Endothelial cell of umbilical vein (primary cell): ENCODE data around the gene CERK. TPM values are rescaled to one million over a fixed set of nuclear protein-coding genes. Genes with fewer than 3 reads are reported as not detected.

Source experiments
- BruUV-seq: library from RNA; stranded (reverse); fragments of 400-500 nt; replicated peaks from 2 replicates; lab custom pipeline; 2021; lab: Mats Ljungman, UMichigan
- CTCF ChIA-PET: fragments of 300-600, 350-600 bp; sonication (Branson Sonifier 250); formaldehyde crosslinking; loops from one replicate; lab custom pipeline; 2021; ENCODE audit warnings: antibody characterized with exemption, inconsistent platforms; lab: Charles Lee
- POLR2A ChIA-PET: fragments of 300-600, 350-600 bp; sonication (Branson Sonifier 250); formaldehyde crosslinking; loops from one replicate; lab custom pipeline; 2021; ENCODE audit warnings: antibody characterized with exemption, inconsistent platforms; lab: Charles Lee
- DNase-seq: peaks from one replicate; pipeline ENCODE4 v3.0.0-alpha.2; 2011; ENCODE audit warnings: low read depth, low spot score
- FAIRE-seq: peaks from 2 replicates; lab custom pipeline; 2011; peaks lifted over from hg19 to GRCh38; lab: Jason Lieb, UNC
- H2AFZ ChIP-seq: 2 replicates; pipeline ENCODE4 v1.6.0; 2012; ENCODE audit warnings: low read depth, low read length, control low read depth, inconsistent platforms
- H3K27ac ChIP-seq: 2 replicates; pipeline ENCODE4 v1.5.1; 2011; ENCODE audit warnings: low read depth, mild to moderate bottlenecking, control low read depth, low read length, moderate library complexity; ENCODE audit not compliant: insufficient read depth
- H3K27me3 ChIP-seq, 2 experiments: 2 replicates each; pipeline versions ENCODE4 v1.6.0 to v1.6.1; 2011; ENCODE audit warnings: low read length in 2 of 2, mixed read lengths in 1 of 2; ENCODE audit not compliant: control insufficient read depth in 2 of 2, insufficient read depth in 2 of 2
- H3K36me3 ChIP-seq, 2 experiments: 2 replicates in 1 of 2; 3 replicates in 1 of 2; pipeline ENCODE4 v1.5.1; 2011; ENCODE audit warnings: low read length in 2 of 2, mild to moderate bottlenecking in 1 of 2, moderate library complexity in 1 of 2; ENCODE audit not compliant: control insufficient read depth in 2 of 2, insufficient read depth in 2 of 2; ENCODE audit errors: extremely low read depth in 1 of 2
- H3K4me1 ChIP-seq: 3 replicates; pipeline ENCODE4 v1.5.1; 2011; ENCODE audit warnings: mild to moderate bottlenecking, low read length; ENCODE audit not compliant: control insufficient read depth, insufficient read depth; ENCODE audit errors: extremely low read depth
- H3K4me2 ChIP-seq: 2 replicates; pipeline ENCODE4 v1.6.1; 2011; ENCODE audit warnings: low read length, control low read depth, mixed read lengths; ENCODE audit not compliant: insufficient read depth
- H3K4me3 ChIP-seq, 3 experiments: fragments of 200-600 bp in 1 of 3; sonication (generic), shearing (Covaris generic) in 1 of 3; replicated peaks in 1 of 3; 2 replicates each; pipeline ENCODE4 v1.5.1; 2011 to 2016; ENCODE audit warnings: control low read depth in 3 of 3, low read length in 3 of 3, mild to moderate bottlenecking in 2 of 3, inconsistent platforms in 1 of 3, low read depth in 1 of 3, moderate library complexity in 1 of 3; ENCODE audit not compliant: insufficient read depth in 1 of 3
- H3K79me2 ChIP-seq: 2 replicates; pipeline ENCODE4 v1.6.0; 2012; ENCODE audit warnings: low read length, inconsistent platforms; ENCODE audit not compliant: control insufficient read depth, insufficient read depth
- H3K9ac ChIP-seq: replicated peaks from 2 replicates; pipeline ENCODE3; 2011; ENCODE audit warnings: low read length, control low read depth; ENCODE audit not compliant: insufficient read depth; ENCODE audit errors: extremely low read depth
- H3K9me1 ChIP-seq: replicated peaks from 3 replicates; pipeline ENCODE4 v1.6.0; 2011; ENCODE audit warnings: mild to moderate bottlenecking, low read length; ENCODE audit not compliant: control insufficient read depth, insufficient read depth; ENCODE audit errors: extremely low read depth
- H3K9me3 ChIP-seq: replicated peaks from 2 replicates; pipeline ENCODE4 v1.5.1; 2012; ENCODE audit warnings: low read length, inconsistent platforms; ENCODE audit not compliant: control insufficient read depth, insufficient read depth
- H4K20me1 ChIP-seq: replicated peaks from 2 replicates; pipeline ENCODE3; 2011; ENCODE audit warnings: mild to moderate bottlenecking, low read length; ENCODE audit not compliant: control insufficient read depth, insufficient read depth; ENCODE audit errors: extremely low read depth
- EZH2 ChIP-seq: IDR thresholded peaks from 2 replicates; pipeline ENCODE4 v1.6.1; 2012; ENCODE audit warnings: borderline replicate concordance, low read depth, mild to moderate bottlenecking, moderate library complexity, low read length, inconsistent platforms; ENCODE audit not compliant: severe bottlenecking
- FOS ChIP-seq: IDR thresholded peaks from 2 replicates; pipeline ENCODE4 v1.6.1; 2011; ENCODE audit warnings: mild to moderate bottlenecking, low read length, moderate library complexity, borderline replicate concordance; ENCODE audit not compliant: insufficient read depth
- GATA2 ChIP-seq: IDR thresholded peaks from 2 replicates; pipeline ENCODE4 v1.7.0; 2011; ENCODE audit warnings: low read depth, mild to moderate bottlenecking, moderate library complexity, mixed read lengths, low read length; ENCODE audit not compliant: insufficient read length, insufficient read depth
- JUN ChIP-seq: IDR thresholded peaks from 2 replicates; pipeline ENCODE4 v1.6.1; 2011; ENCODE audit warnings: borderline replicate concordance, low read depth; ENCODE audit not compliant: insufficient read length, insufficient read depth
- MYC ChIP-seq: IDR thresholded peaks from one replicate; pipeline ENCODE4 v1.6.1; 2011; ENCODE audit warnings: mild to moderate bottlenecking, low read depth, low read length
- POLR2A ChIP-seq: IDR thresholded peaks from 2 replicates; pipeline ENCODE4 v1.6.1; 2012; ENCODE audit warnings: low read depth, mild to moderate bottlenecking, control low read depth, low read length
- POLR2AphosphoS5 ChIP-seq: IDR thresholded peaks from 2 replicates; pipeline ENCODE4 v1.6.1; 2012; ENCODE audit warnings: low read depth, mild to moderate bottlenecking, control low read depth, low read length, moderate library complexity; ENCODE audit not compliant: insufficient read depth
- dilution Hi-C: fragments of 300-500 bp; cut with MboI; formaldehyde crosslinking; loops from one replicate; pipeline ENCODE4 v1.15.0; 2019; ENCODE audit warnings: low sequenced_read_pairs; ENCODE audit not compliant: extremely low pct_ligation_motif_present
- intact Hi-C: fragments of 100-400 bp; cut with micrococcal nuclease; formaldehyde crosslinking; loops from one replicate; pipeline ENCODE4 v1.10.0; 2022
- polyA plus RNA-seq, 4 experiments: library from polyadenylated mRNA; depleted of rRNA in 3 of 4; stranded (reverse) in 3 of 4; unstranded in 1 of 4; fragments of >200 nt; gene quantifications; 2 replicates each; pipeline versions ENCODE4 v1.2.1 to v1.2.3, GENCODE V29; 2011 to 2012; ENCODE audit warnings: missing spikeins in 1 of 4
- total RNA-seq: library from RNA; stranded (reverse); gene quantifications from 2 replicates; pipeline ENCODE4 v1.2.3, GENCODE V29; 2021
- TF ChIP-seq, protein P1 (sequence below), 2 donors: IDR thresholded peaks; 1 replicate in 1 of 2; 2 replicates in 1 of 2; pipeline ENCODE4 v1.5.1; 2011; ENCODE audit warnings: low read length in 2 of 2, mild to moderate bottlenecking in 2 of 2, moderate library complexity in 2 of 2, control low read depth in 1 of 2, inconsistent platforms in 1 of 2, low read depth in 1 of 2; ENCODE audit not compliant: insufficient read depth in 1 of 2; ENCODE audit errors: extremely low read depth in 1 of 2
- TF ChIP-seq, protein P2 (sequence below): IDR thresholded peaks from 2 replicates; pipeline ENCODE4 v1.6.1; 2011; ENCODE audit not compliant: insufficient read depth, insufficient read length

CERK gene
- total and polyA plus RNA-seq, 2 donors (not counting 3 experiments of a cell fraction or from before 2014, with no cell fraction given): 61.1 to 88.0 TPM

GRCh38 chr22:46757104-46757503 lies 19.1 kb upstream of the CERK start:
- BruUV-seq: no TSS peak
- H3K79me2 ChIP-seq: peaks cover 2% of the 10 kb centered on the region
- no peaks in the 10 kb centered on the region for H4K20me1 ChIP-seq
- no peaks in the 10 kb centered on the region for H3K36me3 ChIP-seq
- TF ChIP-seq GATA2 (no peak), FOS (no peak), POLR2AphosphoS5 (no peak), MYC (no peak), EZH2 (no peak), POLR2A (no peak), JUN (no peak)
- TF ChIP-seq, protein P1, sequence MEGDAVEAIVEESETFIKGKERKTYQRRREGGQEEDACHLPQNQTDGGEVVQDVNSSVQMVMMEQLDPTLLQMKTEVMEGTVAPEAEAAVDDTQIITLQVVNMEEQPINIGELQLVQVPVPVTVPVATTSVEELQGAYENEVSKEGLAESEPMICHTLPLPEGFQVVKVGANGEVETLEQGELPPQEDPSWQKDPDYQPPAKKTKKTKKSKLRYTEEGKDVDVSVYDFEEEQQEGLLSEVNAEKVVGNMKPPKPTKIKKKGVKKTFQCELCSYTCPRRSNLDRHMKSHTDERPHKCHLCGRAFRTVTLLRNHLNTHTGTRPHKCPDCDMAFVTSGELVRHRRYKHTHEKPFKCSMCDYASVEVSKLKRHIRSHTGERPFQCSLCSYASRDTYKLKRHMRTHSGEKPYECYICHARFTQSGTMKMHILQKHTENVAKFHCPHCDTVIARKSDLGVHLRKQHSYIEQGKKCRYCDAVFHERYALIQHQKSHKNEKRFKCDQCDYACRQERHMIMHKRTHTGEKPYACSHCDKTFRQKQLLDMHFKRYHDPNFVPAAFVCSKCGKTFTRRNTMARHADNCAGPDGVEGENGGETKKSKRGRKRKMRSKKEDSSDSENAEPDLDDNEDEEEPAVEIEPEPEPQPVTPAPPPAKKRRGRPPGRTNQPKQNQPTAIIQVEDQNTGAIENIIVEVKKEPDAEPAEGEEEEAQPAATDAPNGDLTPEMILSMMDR (IDR thresholded peaks at IDR 0.05; ENCODE audit: extremely low read depth in 1 of 2, insufficient read depth in 1 of 2, low read depth in 1 of 2, low read length in 2 of 2): no peak
- TF ChIP-seq, protein P2, sequence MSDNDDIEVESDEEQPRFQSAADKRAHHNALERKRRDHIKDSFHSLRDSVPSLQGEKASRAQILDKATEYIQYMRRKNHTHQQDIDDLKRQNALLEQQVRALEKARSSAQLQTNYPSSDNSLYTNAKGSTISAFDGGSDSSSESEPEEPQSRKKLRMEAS: no peak
- no peak overlapping the region for H2AFZ ChIP-seq
- no peaks in the 10 kb centered on the region for H3K9me1 ChIP-seq
- H3K4me3 ChIP-seq: no peak overlapping the region
- H3K4me2 ChIP-seq: no peak overlapping the region
- dilution Hi-C loops: no loop called here
- H3K9ac ChIP-seq: no peak overlapping the region
- no peak overlapping the region for H3K27ac ChIP-seq
- FAIRE-seq: no peak
- DNase-seq: no peak
- H3K27me3 ChIP-seq: no peaks in the 10 kb centered on the region
- CTCF ChIA-PET: interaction anchor here (1.0 to 1.5 kb wide), 3 partner anchors 18 to 42 kb away, joined by 3 to 4 read pairs (median 3); no protein-coding TSS in a partner anchor
- intact Hi-C loops: no loop called here
- H3K9me3 ChIP-seq: no peaks in the 10 kb centered on the region
- POLR2A ChIA-PET: no interaction called here
- peaks cover 37% of the 10 kb centered on the region for H3K4me1 ChIP-seq
